HEK293T (cell line): Measurements from ENCODE around the gene KRT80.

Experiments used
- BHLHE40 ChIP-seq: fragments of 450-650 bp; IDR thresholded peaks from 2 replicates; pipeline ENCODE4 v1.6.1; 2016; ENCODE audit warnings: mild to moderate bottlenecking, moderate library complexity, borderline replicate concordance
- ELF4 ChIP-seq: fragments of 450-650 bp; IDR thresholded peaks from 2 replicates; pipeline ENCODE4 v1.6.1; 2017; ENCODE audit warnings: antibody characterized with exemption
- NFRKB ChIP-seq: fragments of 450-650 bp; IDR thresholded peaks from 2 replicates; pipeline ENCODE4 v1.6.1; 2016; ENCODE audit warnings: mild to moderate bottlenecking, moderate library complexity
- ZNF384 ChIP-seq: fragments of 450-650 bp; IDR thresholded peaks from 2 replicates; pipeline ENCODE4 v1.6.1; 2016

GRCh38 chr12:52216100-52216499 lies 24.3 kb upstream of the KRT80 start:
- TF ChIP-seq BHLHE40, result no peak
- no peak for TF ChIP-seq NFRKB
- TF ChIP-seq ELF4, result no peak
- TF ChIP-seq ZNF384, result no peak
